Hematopoietic multipotent progenitor cell treated with erythropoietin and hydrocortisone succinate and interleukin-3 and kit ligand, for 15 days (in vitro differentiated cells): Measurements from ENCODE around the gene BTBD2.
"Not testable (repeated sequence)": the region's sequence is repeated elsewhere in the genome, so short reads cannot be mapped to it uniquely, and the experiment has no call there.

Source experiments
- DNase-seq: peaks from one replicate; pipeline ENCODE4 v3.0.0-alpha.2; 2015; ENCODE audit warnings: low spot score

Gene BTBD2

GRCh38 chr19:2039959-2040646, 24.6 kb upstream of the BTBD2 start:
- DNase-seq = no peak

- DNase-seq = no peak
Measured at GRCh38 chr19:2039089-2039958, 23.8 kb upstream of the BTBD2 start.

GRCh38 chr19:2038284-2039088, 23.0 kb upstream of the BTBD2 start:
- no peak for DNase-seq

- DNase-seq = no peak
Measured at GRCh38 chr19:2037651-2038255, 22.2 kb upstream of the BTBD2 start.

GRCh38 chr19:2036424-2036823, 20.9 kb upstream of the BTBD2 start:
- no peak for DNase-seq

GRCh38 chr19:2035590-2035991, 20.1 kb upstream of the BTBD2 start:
- DNase-seq = no peak

GRCh38 chr19:2034729-2035589, 19.4 kb upstream of the BTBD2 start:
- peak; percentile 60 for DNase-seq

GRCh38 chr19:2034253-2034652, 18.7 kb upstream of the BTBD2 start:
- not testable (repeated sequence) for DNase-seq

GRCh38 chr19:2033825-2034159, 18.3 kb upstream of the BTBD2 start:
- no peak for DNase-seq

- DNase-seq = no peak
Measured at GRCh38 chr19:2033115-2033824, 17.8 kb upstream of the BTBD2 start.

GRCh38 chr19:2032296-2032941, 16.9 kb upstream of the BTBD2 start:
- DNase-seq = no peak

GRCh38 chr19:2027361-2027760, 11.8 kb upstream of the BTBD2 start:
- DNase-seq = no peak

- no peak for DNase-seq
Measured at GRCh38 chr19:2026770-2027169, 11.3 kb upstream of the BTBD2 start.

- no peak for DNase-seq
Measured at GRCh38 chr19:2022289-2022688, 6.8 kb upstream of the BTBD2 start.

- no peak for DNase-seq
Measured at GRCh38 chr19:2021453-2022140, 6.1 kb upstream of the BTBD2 start.

- DNase-seq = no peak
Measured at GRCh38 chr19:2018752-2019151, 3.2 kb upstream of the BTBD2 start.

- peak; percentile 32 for DNase-seq
Measured at GRCh38 chr19:2016041-2016807, 710 bp upstream of the BTBD2 start.

GRCh38 chr19:2014731-2015607, 545 bp downstream of the BTBD2 start:
- peak; percentile 23 for DNase-seq
